SK-N-MC (cell line): Measurements from ENCODE around the gene IARS2.

Experiments used
- DNase-seq: peaks from one replicate; pipeline ENCODE4 v3.0.0-alpha.2; 2011; ENCODE audit warnings: low read depth, low spot score
- H3K27ac ChIP-seq: fragments of 200-600 bp; sonication (generic); 2 replicates; pipeline ENCODE4 v1.5.1; 2016; ENCODE audit warnings: mixed run types
- H3K36me3 ChIP-seq: fragments of 200-600 bp; sonication (generic); 2 replicates; pipeline ENCODE4 v1.6.1; 2017; ENCODE audit warnings: antibody characterized with exemption, low read length, mixed read lengths; ENCODE audit not compliant: insufficient read depth
- H3K4me3 ChIP-seq: fragments of 200-600 bp; sonication (generic); 2 replicates; pipeline ENCODE4 v1.5.1; 2016
- H3K9ac ChIP-seq: fragments of 200-600 bp; sonication (generic); 2 replicates; pipeline ENCODE4 v1.8.0; 2017; ENCODE audit warnings: mixed run types, mixed read lengths; ENCODE audit not compliant: insufficient read length
- H3K9me3 ChIP-seq: fragments of 200-600 bp; sonication (generic); 2 replicates; pipeline ENCODE4 v1.6.1; 2017; ENCODE audit warnings: low read depth, mild to moderate bottlenecking, antibody characterized with exemption, low read length, moderate library complexity, mixed read lengths
- EZH2 ChIP-seq: fragments of 200-600 bp; sonication (generic); IDR thresholded peaks from one replicate; pipeline ENCODE4 v1.6.1; 2017; ENCODE audit warnings: antibody characterized with exemption
- FOXP2 ChIP-seq: optimal IDR thresholded peaks from 2 replicates; pipeline ENCODE3; 2011; ENCODE audit warnings: mild to moderate bottlenecking, moderate library complexity; ENCODE audit not compliant: insufficient read depth; ENCODE audit errors: extremely low read length, control extremely low read depth
- POLR2AphosphoS5 ChIP-seq: IDR thresholded peaks from 2 replicates; pipeline ENCODE4 v1.6.1; 2012; ENCODE audit warnings: mild to moderate bottlenecking, low read depth, low read length, borderline replicate concordance

The IARS2 gene

GRCh38 chr1:220170836-220171526 lies 77.0 kb downstream of the IARS2 start:
- Histone ChIP-seq H3K4me3 (no peak overlapping the region), H3K36me3 (peaks cover 50% of the 10 kb centered on the region), H3K9ac (no peak overlapping the region), H3K9me3 (no peaks in the 10 kb centered on the region), H3K27ac (no peak overlapping the region)
- TF ChIP-seq POLR2AphosphoS5, result no peak
- TF ChIP-seq EZH2, result no peak
- no peak for TF ChIP-seq FOXP2
- no peak for DNase-seq

DNA sequence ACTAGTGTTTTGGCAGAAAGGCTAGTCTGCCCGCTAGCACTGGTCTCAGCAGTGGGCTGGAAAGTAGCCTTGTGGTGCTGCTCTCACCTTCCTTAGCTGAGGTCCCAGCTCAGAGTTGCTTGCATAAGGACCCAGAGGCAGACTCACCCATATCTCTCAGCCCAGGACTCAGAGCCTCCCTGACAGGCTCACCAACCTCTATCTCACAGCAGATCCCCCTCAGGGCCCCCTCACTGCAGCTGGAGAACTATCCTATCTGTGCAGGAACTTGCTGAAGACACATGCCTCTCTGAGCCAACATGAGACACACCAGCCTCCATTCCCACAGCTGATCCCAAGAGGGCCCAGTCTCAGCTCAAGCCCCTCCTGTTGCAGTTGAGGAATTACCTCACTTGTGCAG lies 82.6 kb downstream of the IARS2 start:
- peaks cover 21% of the 10 kb centered on the region; the same call in 1 of the 2 replicates for H3K36me3 ChIP-seq

GRCh38 chr1:220182111-220182510 lies 88.2 kb downstream of the IARS2 start:
- Histone ChIP-seq H3K27ac (no peak overlapping the region), H3K4me3 (no peak overlapping the region), H3K36me3 (peaks cover 13% of the 10 kb centered on the region; the same call in 1 of the 2 replicates), H3K9me3 (no peaks in the 10 kb centered on the region), H3K9ac (no peak overlapping the region)
- no peak for TF ChIP-seq FOXP2
- no peak for TF ChIP-seq EZH2
- DNase-seq, result no peak

More for the DNA sequence above, 82.6 kb downstream of the IARS2 start:
- no peak overlapping the region for H3K9ac ChIP-seq
- TF ChIP-seq FOXP2, result no peak
- TF ChIP-seq EZH2, result no peak
- TF ChIP-seq POLR2AphosphoS5, result no peak
- H3K9me3 ChIP-seq, result no peaks in the 10 kb centered on the region
- H3K4me3 ChIP-seq, result no peak overlapping the region
- H3K27ac ChIP-seq, result no peak overlapping the region
- no peak for DNase-seq

DNA sequence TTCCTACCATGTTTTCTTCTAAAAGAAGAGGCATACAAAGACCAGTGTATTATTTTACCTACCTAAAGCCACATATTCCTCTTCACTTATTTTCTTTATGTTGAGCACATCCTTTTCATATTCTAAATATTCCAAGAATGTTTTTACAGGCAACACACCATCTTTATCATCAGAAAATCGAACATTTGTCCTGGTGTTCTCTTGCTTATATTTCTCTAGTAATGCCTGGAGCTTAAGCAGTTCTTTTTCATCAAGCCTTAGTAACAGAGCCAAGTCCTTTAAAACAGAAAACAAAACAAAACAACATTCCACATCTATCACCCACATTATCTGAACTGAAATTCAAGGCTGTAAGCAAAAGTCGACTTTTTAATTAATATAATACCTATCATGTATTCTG lies 88.7 kb downstream of the IARS2 start:
- Histone ChIP-seq H3K9me3 (no peaks in the 10 kb centered on the region), H3K9ac (no peak overlapping the region), H3K4me3 (no peak overlapping the region), H3K27ac (no peak overlapping the region), H3K36me3 (peaks cover 18% of the 10 kb centered on the region; the same call in 1 of the 2 replicates)
- DNase-seq, result no peak
- no peak for TF ChIP-seq FOXP2
- no peak for TF ChIP-seq POLR2AphosphoS5
- no peak for TF ChIP-seq EZH2

DNA sequence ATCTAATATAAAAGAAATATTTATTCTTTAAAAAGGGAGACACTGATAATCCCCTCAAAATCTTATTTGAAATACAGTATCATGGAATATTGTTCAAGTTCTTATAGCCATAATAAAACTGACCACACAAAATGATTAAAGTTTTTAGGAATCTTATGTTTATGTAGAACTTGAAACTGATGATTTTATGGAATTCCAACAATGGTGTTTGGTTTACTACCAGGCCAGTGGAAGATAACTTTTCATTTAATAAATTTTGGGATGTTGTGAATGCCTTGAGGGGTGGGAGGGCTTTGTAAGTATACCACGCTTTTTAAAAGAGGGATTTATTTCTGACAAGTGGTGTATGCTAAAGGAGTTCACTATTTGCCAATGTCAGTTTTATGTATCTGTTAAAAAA lies 90.6 kb downstream of the IARS2 start:
- peaks cover 30% of the 10 kb centered on the region; the same call in 1 of the 2 replicates for H3K36me3 ChIP-seq

GRCh38 chr1:220186752-220187151 lies 92.8 kb downstream of the IARS2 start:
- TF ChIP-seq FOXP2 (no peak), POLR2AphosphoS5 (no peak), EZH2 (no peak)
- DNase-seq, result no peak
- H3K36me3 ChIP-seq, result peaks cover 31% of the 10 kb centered on the region; the same call in 1 of the 2 replicates
- no peak overlapping the region for H3K9ac ChIP-seq
- no peak overlapping the region for H3K4me3 ChIP-seq
- H3K9me3 ChIP-seq, result no peaks in the 10 kb centered on the region
- H3K27ac ChIP-seq, result no peak overlapping the region

More for the DNA sequence above, 90.6 kb downstream of the IARS2 start:
- no peak overlapping the region for H3K4me3 ChIP-seq
- H3K27ac ChIP-seq, result no peak overlapping the region
- TF ChIP-seq EZH2, result no peak
- no peak for TF ChIP-seq FOXP2
- TF ChIP-seq POLR2AphosphoS5, result no peak
- DNase-seq, result no peak
- H3K9me3 ChIP-seq, result no peaks in the 10 kb centered on the region
- no peak overlapping the region for H3K9ac ChIP-seq

- Histone ChIP-seq H3K27ac (no peak overlapping the region), H3K9me3 (no peaks in the 10 kb centered on the region), H3K36me3 (peaks cover 38% of the 10 kb centered on the region), H3K9ac (no peak overlapping the region), H3K4me3 (no peak overlapping the region)
- TF ChIP-seq POLR2AphosphoS5 (no peak), FOXP2 (no peak), EZH2 (no peak)
- no peak for DNase-seq
These were observed 94.6 kb downstream of the IARS2 start for GRCh38 chr1:220188538-220188937.

DNA sequence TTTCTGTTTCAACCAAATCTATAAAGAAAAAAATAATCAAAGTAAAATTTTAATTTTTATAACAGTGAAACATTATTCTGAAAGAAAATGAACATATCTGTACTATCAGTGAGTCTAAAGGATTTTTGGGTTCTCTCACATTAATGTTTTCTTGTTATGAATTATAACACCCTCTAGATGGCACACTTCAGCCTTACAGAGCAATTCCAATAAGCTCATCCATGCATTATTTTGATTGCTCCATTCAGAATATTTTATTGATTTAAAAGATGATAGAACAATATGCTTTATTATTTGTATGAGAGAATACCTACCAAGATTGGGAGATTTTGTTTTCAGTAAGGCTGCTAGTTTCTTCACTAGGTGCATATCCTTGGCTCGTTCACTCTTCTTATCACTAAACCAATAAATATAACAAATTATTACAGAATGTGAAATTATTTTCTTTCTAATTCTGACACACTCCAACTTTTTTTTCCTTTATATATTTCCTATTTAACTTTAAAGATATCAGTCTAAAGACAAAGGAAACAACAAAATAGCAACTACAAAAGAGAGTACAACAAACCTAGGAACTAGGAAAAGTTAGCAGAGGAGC lies 95.9 kb downstream of the IARS2 start:
- peaks cover 44% of the 10 kb centered on the region for H3K36me3 ChIP-seq
- no peak overlapping the region for H3K27ac ChIP-seq
- H3K9ac ChIP-seq, result no peak overlapping the region
- peak; percentile 5 for DNase-seq
- H3K4me3 ChIP-seq, result no peak overlapping the region
- no peak for TF ChIP-seq FOXP2
- TF ChIP-seq POLR2AphosphoS5, result no peak
- no peak for TF ChIP-seq EZH2
- no peaks in the 10 kb centered on the region for H3K9me3 ChIP-seq
